HepG2 (cell line): ENCODE data around the gene SIX5. TPM values are rescaled to one million over a fixed set of nuclear protein-coding genes. Genes with fewer than 3 reads are reported as not detected.
A peak's percentile ranks its signal among the peaks of the same experiment; 100 is the strongest.

Experiments
- HES4 ChIP-seq: sonication (generic); formaldehyde crosslinking; IDR thresholded peaks from 2 replicates; pipeline ENCODE4 v1.9.0; 2021; ENCODE audit warnings: mild to moderate bottlenecking, missing genetic modification reagents, borderline replicate concordance
- IRX3 ChIP-seq: sonication (generic); formaldehyde crosslinking; IDR thresholded peaks from 2 replicates; pipeline ENCODE4 v1.8.1; 2023; ENCODE audit warnings: mild to moderate bottlenecking, low read depth, missing genetic modification reagents, borderline replicate concordance
- MEIS2 ChIP-seq: sonication (generic); formaldehyde crosslinking; IDR thresholded peaks from 2 replicates; pipeline ENCODE4 v1.9.0; 2021; ENCODE audit warnings: mild to moderate bottlenecking, missing genetic modification reagents
- RFXAP ChIP-seq: sonication (generic); formaldehyde crosslinking; IDR thresholded peaks from 2 replicates; pipeline ENCODE4 v1.4.0; 2020; ENCODE audit warnings: missing genetic modification reagents, borderline replicate concordance
- ZNF530 ChIP-seq: sonication (generic); formaldehyde crosslinking; IDR thresholded peaks from 2 replicates; pipeline ENCODE4 v1.5.0; 2020; ENCODE audit warnings: low read depth, mild to moderate bottlenecking, missing genetic modification reagents
- ZNF563 ChIP-seq: sonication (generic); formaldehyde crosslinking; IDR thresholded peaks from 2 replicates; pipeline ENCODE4 v1.8.0; 2022; ENCODE audit warnings: mild to moderate bottlenecking, moderate library complexity, missing genetic modification reagents
- ZNF7 ChIP-seq: IDR thresholded peaks from 2 replicates; pipeline ENCODE4 v1.6.1; 2016; ENCODE audit warnings: missing biosample characterization, missing genetic modification reagents
- polyA plus RNA-seq, 8 experiments: library from polyadenylated mRNA; depleted of rRNA in 3 of 8; stranded (reverse) in 7 of 8; unstranded in 1 of 8; fragments of >200 nt; fragmentation: Illumina TruSeq in 4 of 8; extraction: Trizol in 4 of 8; gene quantifications; 2 replicates each; pipeline versions ENCODE4 v1.2.1 to v1.2.3, GENCODE V29; 2011 to 2016; ENCODE audit warnings: low read depth in 4 of 8, missing spikeins in 1 of 8, mixed read lengths in 1 of 8; ENCODE audit not compliant: insufficient read depth in 1 of 8
- total RNA-seq, 5 experiments: library from RNA; depleted of rRNA; stranded (reverse); fragments of >200 nt; fragmentation: Illumina TruSeq; extraction: Trizol; gene quantifications; 2 replicates each; pipeline ENCODE4 v1.2.3, GENCODE V29; 2016; ENCODE audit warnings: low read depth in 1 of 5
- TF ChIP-seq, protein P1 (sequence below): sonication (generic); formaldehyde crosslinking; IDR thresholded peaks from 2 replicates; pipeline ENCODE4 v1.4.0; 2020; ENCODE audit warnings: missing genetic modification reagents, mild to moderate bottlenecking, borderline replicate concordance
- TF ChIP-seq, protein P2 (sequence below): sonication (generic); formaldehyde crosslinking; IDR thresholded peaks from 2 replicates; pipeline ENCODE4 v1.9.0; 2021; ENCODE audit warnings: missing genetic modification reagents, borderline replicate concordance
- TF ChIP-seq, protein P3 (sequence below): sonication (generic); formaldehyde crosslinking; IDR thresholded peaks from 2 replicates; pipeline ENCODE4 v1.4.0; 2020; ENCODE audit warnings: missing genetic modification reagents, borderline replicate concordance

SIX5 gene
- total and polyA plus RNA-seq, 2 of the 13 experiments (the other 11 are each of a cell fraction or from before 2014, with no cell fraction given), result 7.7 to 10.5 TPM

DNA sequence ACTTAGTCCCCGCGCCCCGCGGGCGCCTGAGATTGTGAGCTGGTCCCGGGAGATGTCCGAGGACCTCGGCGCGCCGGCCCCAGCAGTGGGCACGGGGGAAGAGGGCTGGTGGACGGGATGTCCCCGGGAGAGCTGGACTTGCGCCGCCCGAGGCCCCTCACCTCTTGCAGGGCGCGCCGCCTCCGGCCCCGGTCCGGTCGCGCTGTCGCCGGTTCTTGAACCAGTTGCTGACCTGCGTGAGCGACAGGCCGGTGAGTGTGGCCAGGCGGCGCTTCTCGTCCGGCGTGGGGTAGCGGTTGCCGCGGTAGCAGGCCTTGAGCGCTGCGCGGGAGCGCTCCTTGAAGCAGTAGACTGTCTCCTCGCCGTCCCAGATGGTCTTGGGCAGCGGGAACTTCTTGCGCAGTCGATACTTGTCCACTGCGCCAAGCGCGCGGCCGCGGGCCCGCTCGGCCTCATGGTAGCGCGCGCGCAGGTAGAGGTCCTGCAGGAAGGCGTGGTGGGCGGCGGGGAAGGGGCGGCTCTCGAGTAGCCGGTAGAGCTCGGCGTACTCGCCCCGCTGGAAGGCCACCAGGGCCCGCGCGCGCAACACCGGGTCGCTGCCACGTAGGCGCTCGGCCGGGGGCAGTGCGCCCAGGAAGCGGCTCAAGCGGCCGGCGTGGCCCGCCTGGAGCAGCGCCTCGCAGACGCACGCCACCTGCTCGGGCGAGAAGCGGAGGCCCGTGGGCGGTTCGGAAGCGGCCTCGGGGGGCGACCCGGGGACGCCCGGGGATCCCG lies 984 bp downstream of the SIX5 start (continued):
- TF ChIP-seq, protein P1, sequence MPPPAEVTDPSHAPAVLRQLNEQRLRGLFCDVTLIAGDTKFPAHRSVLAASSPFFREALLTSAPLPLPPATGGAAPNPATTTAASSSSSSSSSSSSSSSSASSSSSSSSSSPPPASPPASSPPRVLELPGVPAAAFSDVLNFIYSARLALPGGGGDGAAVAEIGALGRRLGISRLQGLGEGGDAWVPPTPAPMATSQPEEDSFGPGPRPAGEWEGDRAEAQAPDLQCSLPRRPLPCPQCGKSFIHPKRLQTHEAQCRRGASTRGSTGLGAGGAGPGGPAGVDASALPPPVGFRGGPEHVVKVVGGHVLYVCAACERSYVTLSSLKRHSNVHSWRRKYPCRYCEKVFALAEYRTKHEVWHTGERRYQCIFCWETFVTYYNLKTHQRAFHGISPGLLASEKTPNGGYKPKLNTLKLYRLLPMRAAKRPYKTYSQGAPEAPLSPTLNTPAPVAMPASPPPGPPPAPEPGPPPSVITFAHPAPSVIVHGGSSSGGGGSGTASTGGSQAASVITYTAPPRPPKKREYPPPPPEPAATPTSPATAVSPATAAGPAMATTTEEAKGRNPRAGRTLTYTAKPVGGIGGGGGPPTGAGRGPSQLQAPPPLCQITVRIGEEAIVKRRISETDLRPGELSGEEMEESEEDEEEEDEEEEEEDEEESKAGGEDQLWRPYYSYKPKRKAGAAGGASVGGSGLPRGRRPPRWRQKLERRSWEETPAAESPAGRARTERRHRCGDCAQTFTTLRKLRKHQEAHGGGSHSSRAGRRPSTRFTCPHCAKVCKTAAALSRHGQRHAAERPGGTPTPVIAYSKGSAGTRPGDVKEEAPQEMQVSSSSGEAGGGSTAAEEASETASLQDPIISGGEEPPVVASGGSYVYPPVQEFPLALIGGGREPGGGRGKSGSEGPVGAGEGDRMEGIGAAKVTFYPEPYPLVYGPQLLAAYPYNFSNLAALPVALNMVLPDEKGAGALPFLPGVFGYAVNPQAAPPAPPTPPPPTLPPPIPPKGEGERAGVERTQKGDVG (CRISPR knock-in tag), result no peak
- peak; percentile 57; the same call in 1 of the 2 replicates for TF ChIP-seq ZNF563 (CRISPR knock-in tag)
- TF ChIP-seq, protein P2, sequence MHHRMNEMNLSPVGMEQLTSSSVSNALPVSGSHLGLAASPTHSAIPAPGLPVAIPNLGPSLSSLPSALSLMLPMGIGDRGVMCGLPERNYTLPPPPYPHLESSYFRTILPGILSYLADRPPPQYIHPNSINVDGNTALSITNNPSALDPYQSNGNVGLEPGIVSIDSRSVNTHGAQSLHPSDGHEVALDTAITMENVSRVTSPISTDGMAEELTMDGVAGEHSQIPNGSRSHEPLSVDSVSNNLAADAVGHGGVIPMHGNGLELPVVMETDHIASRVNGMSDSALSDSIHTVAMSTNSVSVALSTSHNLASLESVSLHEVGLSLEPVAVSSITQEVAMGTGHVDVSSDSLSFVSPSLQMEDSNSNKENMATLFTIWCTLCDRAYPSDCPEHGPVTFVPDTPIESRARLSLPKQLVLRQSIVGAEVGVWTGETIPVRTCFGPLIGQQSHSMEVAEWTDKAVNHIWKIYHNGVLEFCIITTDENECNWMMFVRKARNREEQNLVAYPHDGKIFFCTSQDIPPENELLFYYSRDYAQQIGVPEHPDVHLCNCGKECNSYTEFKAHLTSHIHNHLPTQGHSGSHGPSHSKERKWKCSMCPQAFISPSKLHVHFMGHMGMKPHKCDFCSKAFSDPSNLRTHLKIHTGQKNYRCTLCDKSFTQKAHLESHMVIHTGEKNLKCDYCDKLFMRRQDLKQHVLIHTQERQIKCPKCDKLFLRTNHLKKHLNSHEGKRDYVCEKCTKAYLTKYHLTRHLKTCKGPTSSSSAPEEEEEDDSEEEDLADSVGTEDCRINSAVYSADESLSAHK (CRISPR knock-in tag), result no peak
- no peak for TF ChIP-seq MEIS2
- TF ChIP-seq ZNF530, result no peak
- no peak for TF ChIP-seq ZNF7 (CRISPR knock-in tag)
- peak; percentile 48; the same call in 1 of the 2 replicates for TF ChIP-seq IRX3 (CRISPR knock-in tag)
- TF ChIP-seq, protein P3, sequence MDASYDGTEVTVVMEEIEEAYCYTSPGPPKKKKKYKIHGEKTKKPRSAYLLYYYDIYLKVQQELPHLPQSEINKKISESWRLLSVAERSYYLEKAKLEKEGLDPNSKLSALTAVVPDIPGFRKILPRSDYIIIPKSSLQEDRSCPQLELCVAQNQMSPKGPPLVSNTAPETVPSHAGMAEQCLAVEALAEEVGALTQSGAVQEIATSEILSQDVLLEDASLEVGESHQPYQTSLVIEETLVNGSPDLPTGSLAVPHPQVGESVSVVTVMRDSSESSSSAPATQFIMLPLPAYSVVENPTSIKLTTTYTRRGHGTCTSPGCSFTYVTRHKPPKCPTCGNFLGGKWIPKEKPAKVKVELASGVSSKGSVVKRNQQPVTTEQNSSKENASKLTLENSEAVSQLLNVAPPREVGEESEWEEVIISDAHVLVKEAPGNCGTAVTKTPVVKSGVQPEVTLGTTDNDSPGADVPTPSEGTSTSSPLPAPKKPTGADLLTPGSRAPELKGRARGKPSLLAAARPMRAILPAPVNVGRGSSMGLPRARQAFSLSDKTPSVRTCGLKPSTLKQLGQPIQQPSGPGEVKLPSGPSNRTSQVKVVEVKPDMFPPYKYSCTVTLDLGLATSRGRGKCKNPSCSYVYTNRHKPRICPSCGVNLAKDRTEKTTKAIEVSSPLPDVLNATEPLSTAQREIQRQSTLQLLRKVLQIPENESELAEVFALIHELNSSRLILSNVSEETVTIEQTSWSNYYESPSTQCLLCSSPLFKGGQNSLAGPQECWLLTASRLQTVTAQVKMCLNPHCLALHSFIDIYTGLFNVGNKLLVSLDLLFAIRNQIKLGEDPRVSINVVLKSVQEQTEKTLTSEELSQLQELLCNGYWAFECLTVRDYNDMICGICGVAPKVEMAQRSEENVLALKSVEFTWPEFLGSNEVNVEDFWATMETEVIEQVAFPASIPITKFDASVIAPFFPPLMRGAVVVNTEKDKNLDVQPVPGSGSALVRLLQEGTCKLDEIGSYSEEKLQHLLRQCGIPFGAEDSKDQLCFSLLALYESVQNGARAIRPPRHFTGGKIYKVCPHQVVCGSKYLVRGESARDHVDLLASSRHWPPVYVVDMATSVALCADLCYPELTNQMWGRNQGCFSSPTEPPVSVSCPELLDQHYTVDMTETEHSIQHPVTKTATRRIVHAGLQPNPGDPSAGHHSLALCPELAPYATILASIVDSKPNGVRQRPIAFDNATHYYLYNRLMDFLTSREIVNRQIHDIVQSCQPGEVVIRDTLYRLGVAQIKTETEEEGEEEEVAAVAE (CRISPR knock-in tag), result no peak
- 0 out of 2 replicates have a peak, but pooled peaks have one; percentile 43 for TF ChIP-seq RFXAP (CRISPR knock-in tag)
- TF ChIP-seq HES4 (CRISPR knock-in tag), result peak; percentile 61; the same call in 1 of the 2 replicates
